Suprapubic skin (tissue), 4 donors: ENCODE results near the gene SUN2.

Source experiments
- EP300 ChIP-seq: sonication (generic); formaldehyde crosslinking; IDR thresholded peaks from one replicate; pipeline ENCODE4 v1.6.1; 2017; ENCODE audit warnings: antibody characterized with exemption
- POLR2A ChIP-seq, 2 donors: fragments of 450-650 bp; IDR thresholded peaks; one replicate each; pipeline ENCODE4 v1.6.1; 2017; ENCODE audit warnings: antibody characterized with exemption in 2 of 2, mild to moderate bottlenecking in 2 of 2, moderate library complexity in 2 of 2
- POLR2AphosphoS5 ChIP-seq, 3 donors: sonication (generic); formaldehyde crosslinking; IDR thresholded peaks; one replicate each; pipeline ENCODE4 v1.6.1; 2017; ENCODE audit warnings: antibody characterized with exemption in 3 of 3
- TF ChIP-seq, protein P1 (sequence below), 2 donors: fragments of 200-600 bp in 1 of 2; fragments of 450-650 bp in 1 of 2; sonication (generic) in 1 of 2; IDR thresholded peaks; one replicate each; pipeline ENCODE4 v1.5.1; 2016 to 2019; ENCODE audit warnings: antibody characterized with exemption in 2 of 2, mild to moderate bottlenecking in 1 of 2, moderate library complexity in 1 of 2

DNA sequence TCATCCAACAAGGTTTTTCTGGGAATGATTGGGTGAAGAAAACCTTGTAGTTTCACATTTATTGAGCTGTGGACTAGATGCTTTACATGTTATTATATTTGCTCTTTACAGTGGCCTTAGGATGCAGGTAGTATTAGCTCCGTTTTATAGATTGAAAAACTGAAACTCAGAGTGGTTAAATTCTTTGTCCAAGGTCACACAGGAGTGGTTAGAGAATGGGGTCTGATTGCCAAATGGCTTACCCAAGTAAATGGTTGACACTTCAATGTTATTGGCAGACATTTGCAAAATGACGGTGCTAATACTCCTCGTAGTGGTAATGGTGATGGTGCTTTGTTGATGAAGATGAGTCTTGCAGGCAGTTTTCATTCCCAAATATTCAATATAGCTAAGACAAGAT lies 47.8 kb downstream of the SUN2 start:
- TF ChIP-seq, protein P1, sequence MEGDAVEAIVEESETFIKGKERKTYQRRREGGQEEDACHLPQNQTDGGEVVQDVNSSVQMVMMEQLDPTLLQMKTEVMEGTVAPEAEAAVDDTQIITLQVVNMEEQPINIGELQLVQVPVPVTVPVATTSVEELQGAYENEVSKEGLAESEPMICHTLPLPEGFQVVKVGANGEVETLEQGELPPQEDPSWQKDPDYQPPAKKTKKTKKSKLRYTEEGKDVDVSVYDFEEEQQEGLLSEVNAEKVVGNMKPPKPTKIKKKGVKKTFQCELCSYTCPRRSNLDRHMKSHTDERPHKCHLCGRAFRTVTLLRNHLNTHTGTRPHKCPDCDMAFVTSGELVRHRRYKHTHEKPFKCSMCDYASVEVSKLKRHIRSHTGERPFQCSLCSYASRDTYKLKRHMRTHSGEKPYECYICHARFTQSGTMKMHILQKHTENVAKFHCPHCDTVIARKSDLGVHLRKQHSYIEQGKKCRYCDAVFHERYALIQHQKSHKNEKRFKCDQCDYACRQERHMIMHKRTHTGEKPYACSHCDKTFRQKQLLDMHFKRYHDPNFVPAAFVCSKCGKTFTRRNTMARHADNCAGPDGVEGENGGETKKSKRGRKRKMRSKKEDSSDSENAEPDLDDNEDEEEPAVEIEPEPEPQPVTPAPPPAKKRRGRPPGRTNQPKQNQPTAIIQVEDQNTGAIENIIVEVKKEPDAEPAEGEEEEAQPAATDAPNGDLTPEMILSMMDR (IDR thresholded peaks at IDR 0.05) = no peak
- no peak for TF ChIP-seq POLR2A (IDR thresholded peaks at IDR 0.05)
- no peak for TF ChIP-seq POLR2AphosphoS5 (IDR thresholded peaks at IDR 0.05)
- TF ChIP-seq EP300 = no peak
